OCI-LY7 (cell line): ENCODE data around the gene DHCR24. TPM values are rescaled to one million over a fixed set of nuclear protein-coding genes. Genes with fewer than 3 reads are reported as not detected.

Experiments
- BruUV-seq: library from RNA; stranded (reverse); fragments of 400-500 nt; replicated peaks from 2 replicates; lab custom pipeline; 2021; lab: Mats Ljungman, UMichigan
- CTCF ChIA-PET: fragments of 300-600 bp; sonication (Branson Sonifier 250); formaldehyde crosslinking; loops from one replicate; lab custom pipeline; 2022; ENCODE audit warnings: antibody characterized with exemption; ENCODE audit not compliant: unreplicated experiment; lab: Charles Lee
- POLR2A ChIA-PET: fragments of 300-600 bp; sonication (Branson Sonifier 250); formaldehyde crosslinking; loops from one replicate; lab custom pipeline; 2022; ENCODE audit warnings: antibody characterized with exemption; lab: Charles Lee
- DNase-seq: peaks from one replicate; pipeline ENCODE4 v3.0.0-alpha.2; 2015; ENCODE audit warnings: low spot score
- H2AFZ ChIP-seq: fragments of 200-600 bp; sonication (generic), shearing (Covaris generic); 2 replicates; pipeline ENCODE4 v1.6.1; 2014; ENCODE audit warnings: mild to moderate bottlenecking, antibody characterized with exemption, low read length, moderate library complexity
- H3K27ac ChIP-seq: fragments of 200-600 bp; sonication (generic); 2 replicates; pipeline ENCODE4 v1.5.1; 2014; ENCODE audit warnings: mixed run types, low read depth, mild to moderate bottlenecking, moderate library complexity, low read length, inconsistent platforms; ENCODE audit not compliant: poor library complexity, severe bottlenecking
- H3K36me3 ChIP-seq: fragments of 200-600 bp; sonication (generic); 2 replicates; pipeline ENCODE4 v1.6.1; 2014; ENCODE audit warnings: mild to moderate bottlenecking, antibody characterized with exemption, low read length, moderate library complexity, mixed read lengths; ENCODE audit not compliant: insufficient read depth
- H3K4me1 ChIP-seq: fragments of 200-600 bp; sonication (generic); 2 replicates; pipeline ENCODE4 v1.5.1; 2014; ENCODE audit warnings: mild to moderate bottlenecking, low read length; ENCODE audit not compliant: insufficient read depth, poor library complexity, severe bottlenecking
- H3K4me2 ChIP-seq: fragments of 200-600 bp; sonication (generic); 2 replicates; pipeline ENCODE4 v1.6.1; 2014; ENCODE audit warnings: mild to moderate bottlenecking, low read length
- H3K4me3 ChIP-seq: fragments of 200-600 bp; sonication (generic); 2 replicates; pipeline ENCODE4 v1.5.1; 2014; ENCODE audit warnings: mild to moderate bottlenecking, low read depth, low read length; ENCODE audit not compliant: poor library complexity, severe bottlenecking
- H3K79me2 ChIP-seq: fragments of 200-600 bp; sonication (generic); 2 replicates; pipeline ENCODE4 v1.6.1; 2016; ENCODE audit warnings: low read depth, mild to moderate bottlenecking, low read length, moderate library complexity, mixed read lengths; ENCODE audit not compliant: insufficient read depth
- H3K9me2 ChIP-seq: fragments of 200-600 bp; sonication (generic); 2 replicates; pipeline ENCODE4 v1.6.1; 2016; ENCODE audit warnings: mild to moderate bottlenecking, low read length, mixed read lengths; ENCODE audit not compliant: insufficient read depth
- H3K9me3 ChIP-seq: fragments of 200-600 bp; sonication (generic); 2 replicates; pipeline ENCODE4 v1.6.1; 2014; ENCODE audit warnings: mild to moderate bottlenecking, mixed run types, low read length, mixed read lengths
- H4K20me1 ChIP-seq: fragments of 200-600 bp; sonication (generic); 2 replicates; pipeline ENCODE4 v1.6.1; 2014; ENCODE audit warnings: mild to moderate bottlenecking, antibody characterized with exemption, low read length, moderate library complexity, mixed read lengths; ENCODE audit not compliant: insufficient read depth
- EZH2phosphoT487 ChIP-seq: fragments of 200-600 bp; sonication (generic); IDR thresholded peaks from 2 replicates; pipeline ENCODE4 v1.6.1; 2018; ENCODE audit warnings: low read depth, borderline replicate concordance, mild to moderate bottlenecking, mixed run types, antibody characterized with exemption, low read length, moderate library complexity, mixed read lengths
- intact Hi-C: fragments of 100-400 bp; cut with micrococcal nuclease; formaldehyde crosslinking; loops from one replicate; pipeline ENCODE4 v1.10.0; 2022; ENCODE audit not compliant: unreplicated experiment
- total RNA-seq, 2 experiments: library from RNA; depleted of rRNA in 1 of 2; stranded (reverse); fragments of >200 nt in 1 of 2; shearing (Covaris generic) in 1 of 2; gene quantifications; 2 replicates each; pipeline ENCODE4 v1.2.3, GENCODE V29; 2014 to 2022
- TF ChIP-seq, protein P1 (sequence below): fragments of 200-600 bp; sonication (generic); conservative IDR thresholded peaks from 2 replicates; pipeline ENCODE4 v1.5.1; 2014; ENCODE audit warnings: mild to moderate bottlenecking, antibody characterized with exemption, low read length, moderate library complexity, mixed read lengths

The DHCR24 gene
- total RNA-seq, 2 experiments from 2014 or later: 45.7 to 93.6 TPM

DNA sequence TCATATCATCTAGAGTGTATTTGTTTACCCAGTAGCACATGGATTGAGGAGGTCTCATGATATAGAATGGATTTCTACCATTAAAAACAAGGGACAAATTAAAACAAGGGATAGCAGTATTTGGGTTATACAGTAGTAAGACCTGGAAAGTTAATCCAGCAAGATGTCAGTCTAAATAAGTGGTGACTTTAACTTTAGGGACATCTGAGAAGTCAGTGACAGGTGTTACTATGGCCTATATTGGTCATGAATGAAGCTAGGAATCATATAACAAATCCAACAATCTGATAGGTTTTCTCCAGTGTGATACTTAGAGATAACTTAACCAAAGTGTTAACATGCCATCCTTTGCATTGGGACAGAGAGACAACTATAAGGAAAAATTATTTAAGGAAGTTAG, 42.7 kb upstream of the DHCR24 start:
- intact Hi-C loops: no loop called here
- ChIA-PET POLR2A (interaction anchor here (1.2 kb wide), 1 partner anchor 11 kb away, joined by 3 read pairs; no protein-coding TSS in a partner anchor), CTCF (no interaction called here)
- H3K79me2 ChIP-seq: no peaks in the 10 kb centered on the region
- H3K9me3 ChIP-seq: no peaks in the 10 kb centered on the region
- TF ChIP-seq, protein P1, sequence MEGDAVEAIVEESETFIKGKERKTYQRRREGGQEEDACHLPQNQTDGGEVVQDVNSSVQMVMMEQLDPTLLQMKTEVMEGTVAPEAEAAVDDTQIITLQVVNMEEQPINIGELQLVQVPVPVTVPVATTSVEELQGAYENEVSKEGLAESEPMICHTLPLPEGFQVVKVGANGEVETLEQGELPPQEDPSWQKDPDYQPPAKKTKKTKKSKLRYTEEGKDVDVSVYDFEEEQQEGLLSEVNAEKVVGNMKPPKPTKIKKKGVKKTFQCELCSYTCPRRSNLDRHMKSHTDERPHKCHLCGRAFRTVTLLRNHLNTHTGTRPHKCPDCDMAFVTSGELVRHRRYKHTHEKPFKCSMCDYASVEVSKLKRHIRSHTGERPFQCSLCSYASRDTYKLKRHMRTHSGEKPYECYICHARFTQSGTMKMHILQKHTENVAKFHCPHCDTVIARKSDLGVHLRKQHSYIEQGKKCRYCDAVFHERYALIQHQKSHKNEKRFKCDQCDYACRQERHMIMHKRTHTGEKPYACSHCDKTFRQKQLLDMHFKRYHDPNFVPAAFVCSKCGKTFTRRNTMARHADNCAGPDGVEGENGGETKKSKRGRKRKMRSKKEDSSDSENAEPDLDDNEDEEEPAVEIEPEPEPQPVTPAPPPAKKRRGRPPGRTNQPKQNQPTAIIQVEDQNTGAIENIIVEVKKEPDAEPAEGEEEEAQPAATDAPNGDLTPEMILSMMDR: no peak
- TF ChIP-seq EZH2phosphoT487: no peak
- H2AFZ ChIP-seq: no peak overlapping the region
- no peak overlapping the region for H3K27ac ChIP-seq
- no peaks in the 10 kb centered on the region for H4K20me1 ChIP-seq
- no TSS peak for BruUV-seq
- no peak overlapping the region for H3K4me3 ChIP-seq
- H3K36me3 ChIP-seq: no peaks in the 10 kb centered on the region
- no peak for DNase-seq
- no peak overlapping the region for H3K4me2 ChIP-seq
- no peaks in the 10 kb centered on the region for H3K9me2 ChIP-seq
- H3K4me1 ChIP-seq: no peaks in the 10 kb centered on the region

DNA sequence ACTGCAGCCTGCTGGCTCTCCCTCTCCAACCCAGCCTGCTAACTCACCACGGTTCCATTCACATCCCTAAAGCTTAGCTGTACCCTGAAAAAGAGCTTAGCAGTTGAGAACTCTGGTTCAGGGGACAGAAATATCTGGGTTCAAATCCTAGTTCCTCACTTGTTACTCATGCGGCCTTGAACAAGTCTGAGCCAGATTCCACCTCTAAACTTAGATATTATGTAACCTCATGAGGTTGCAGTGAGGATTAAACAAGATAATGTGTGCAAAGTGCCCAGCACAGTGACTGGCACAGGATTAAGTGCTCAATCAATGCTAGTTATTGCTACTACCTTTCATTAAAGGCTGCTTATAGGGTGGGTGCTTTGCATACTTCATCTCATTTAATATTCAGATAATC, 41.3 kb upstream of the DHCR24 start:
- ChIA-PET CTCF (no interaction called here), POLR2A (interaction anchor here (0.6 to 1.0 kb wide), 3 partner anchors 12 to 566 kb away, joined by 3 to 4 read pairs (median 3); no protein-coding TSS in a partner anchor)
- H4K20me1 ChIP-seq: no peaks in the 10 kb centered on the region
- no peak for TF ChIP-seq EZH2phosphoT487
- TF ChIP-seq, protein P1: no peak
- no peak overlapping the region for H2AFZ ChIP-seq
- H3K9me2 ChIP-seq: no peaks in the 10 kb centered on the region
- H3K79me2 ChIP-seq: no peaks in the 10 kb centered on the region
- intact Hi-C loops: no loop called here
- no peak overlapping the region for H3K4me2 ChIP-seq
- no peaks in the 10 kb centered on the region for H3K9me3 ChIP-seq
- no peak for DNase-seq
- BruUV-seq: no TSS peak
- H3K4me1 ChIP-seq: no peaks in the 10 kb centered on the region
- H3K36me3 ChIP-seq: no peaks in the 10 kb centered on the region
- H3K4me3 ChIP-seq: no peak overlapping the region
- H3K27ac ChIP-seq: no peak overlapping the region

- no peaks in the 10 kb centered on the region for H3K9me2 ChIP-seq
- no peaks in the 10 kb centered on the region for H3K36me3 ChIP-seq
- no peak for DNase-seq
- CTCF ChIA-PET: no interaction called here
- POLR2A ChIA-PET: interaction anchor here (0.6 kb wide), 1 partner anchor 566 kb away, joined by 3 read pairs; no protein-coding TSS in a partner anchor
- H3K27ac ChIP-seq: no peak overlapping the region
- H3K9me3 ChIP-seq: no peaks in the 10 kb centered on the region
- H2AFZ ChIP-seq: no peak overlapping the region
- no peaks in the 10 kb centered on the region for H4K20me1 ChIP-seq
- TF ChIP-seq, protein P1: no peak
- TF ChIP-seq EZH2phosphoT487: no peak
- intact Hi-C loops: no loop called here
- no peaks in the 10 kb centered on the region for H3K79me2 ChIP-seq
- no TSS peak for BruUV-seq
- H3K4me1 ChIP-seq: no peaks in the 10 kb centered on the region
- no peak overlapping the region for H3K4me3 ChIP-seq
- no peak overlapping the region for H3K4me2 ChIP-seq
These were observed 40.7 kb upstream of the DHCR24 start for GRCh38 chr1:54927472-54928240.
